C4-2B (cell line): ENCODE measurements around the gene FAM234B.

Experiments
- H3K27ac ChIP-seq: fragments of 450-650 bp; 2 replicates; pipeline ENCODE4 v1.5.1; 2017
- CTCF ChIP-seq: fragments of 450-650 bp; conservative IDR thresholded peaks from 2 replicates; pipeline ENCODE4 v1.5.1; 2017; ENCODE audit warnings: mild to moderate bottlenecking
- ZFX ChIP-seq: fragments of 450-650 bp; IDR thresholded peaks from 2 replicates; pipeline ENCODE4 v1.6.1; 2017

FAM234B gene

DNA sequence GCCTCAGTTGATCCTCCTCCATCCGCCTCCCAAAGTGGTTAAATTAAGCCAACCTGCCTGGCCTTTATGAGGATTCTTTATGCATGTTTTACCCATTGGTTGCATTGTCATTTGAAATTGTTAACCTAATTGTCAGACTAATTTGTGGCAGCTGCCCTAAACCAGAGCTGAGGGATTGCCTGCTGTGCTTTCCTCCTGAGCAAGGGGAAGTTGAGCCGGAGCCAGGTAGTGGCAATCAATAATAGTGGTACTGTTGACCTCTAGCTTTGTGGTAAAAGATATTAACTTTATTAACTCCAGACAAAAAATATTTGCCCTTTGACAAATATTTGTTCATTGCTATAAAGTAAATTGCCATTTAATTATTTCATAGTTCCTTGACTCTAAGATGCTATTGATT lies 38.5 kb upstream of the FAM234B start:
- TF ChIP-seq ZFX (no peak), CTCF (no peak)
- H3K27ac ChIP-seq: no peak overlapping the region

DNA sequence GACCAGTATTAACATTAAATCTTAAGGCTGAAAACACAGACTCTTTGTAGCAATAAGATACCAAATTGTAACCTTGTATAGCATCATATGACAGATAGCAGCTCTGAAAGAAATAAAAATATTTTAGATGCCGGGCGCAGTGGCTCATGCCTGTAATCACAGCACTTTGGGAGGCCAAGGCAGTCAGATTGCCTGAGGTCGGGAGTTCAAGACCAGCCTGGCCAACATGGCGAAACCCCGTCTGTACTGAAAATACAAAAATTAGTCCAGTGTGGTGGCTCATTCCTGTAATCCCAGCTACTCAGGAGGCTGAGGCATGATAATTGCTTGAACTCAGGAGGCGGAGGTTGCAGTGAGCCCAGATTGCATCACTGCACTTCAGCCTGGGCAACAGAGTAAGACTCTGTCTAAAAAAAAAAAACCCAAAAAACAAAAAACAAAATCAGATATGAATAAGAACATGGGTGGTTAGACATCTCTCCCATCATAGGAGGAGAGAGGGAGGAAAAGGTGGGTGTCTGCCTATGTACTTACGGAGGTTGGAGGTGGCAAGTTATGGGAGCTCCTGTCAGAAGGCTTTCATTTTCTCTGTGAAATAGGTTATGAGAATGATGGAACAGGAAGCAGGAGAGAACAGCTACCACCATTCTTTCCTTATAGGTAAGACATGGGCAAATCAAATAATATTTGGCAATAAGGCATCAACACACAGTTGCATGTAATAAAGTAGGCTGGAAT lies 36.5 kb upstream of the FAM234B start:
- no peak overlapping the region for H3K27ac ChIP-seq
- TF ChIP-seq CTCF (no peak), ZFX (no peak)

DNA sequence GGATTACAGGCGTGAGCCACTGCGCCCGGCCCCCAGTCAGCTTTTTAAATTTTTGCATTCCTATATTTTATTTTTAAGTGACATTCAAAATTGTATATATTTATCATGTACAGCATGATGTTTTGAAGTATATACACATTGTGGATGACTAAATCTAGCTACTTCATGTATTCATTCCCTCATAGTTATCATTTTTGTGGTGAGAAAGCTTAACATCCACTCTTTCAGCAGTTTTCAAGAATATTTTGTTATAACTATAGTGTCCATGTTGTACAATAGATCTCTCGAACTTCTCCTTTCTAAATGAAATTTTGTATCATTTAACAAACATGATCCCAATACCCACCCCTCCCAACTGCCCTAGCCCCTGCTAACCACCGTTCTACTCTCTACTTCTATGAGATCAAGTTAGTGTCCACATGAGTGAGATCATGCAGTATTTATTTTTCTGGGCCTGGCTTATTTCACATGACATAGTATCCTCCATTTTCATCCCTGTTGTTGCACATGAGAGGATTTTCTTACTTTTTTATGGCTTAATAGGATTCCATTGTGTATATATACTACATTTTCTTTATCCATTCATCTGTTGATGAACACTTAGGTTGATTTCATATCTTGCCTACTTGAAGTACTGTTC lies 35.3 kb upstream of the FAM234B start:
- H3K27ac ChIP-seq: no peak overlapping the region
- TF ChIP-seq CTCF (no peak), ZFX (no peak)

GRCh38 chr12:13011098-13011497 lies 33.1 kb upstream of the FAM234B start:
- H3K27ac ChIP-seq: no peak overlapping the region
- no peak for TF ChIP-seq ZFX
- TF ChIP-seq CTCF: no peak

- TF ChIP-seq ZFX: no peak
- no peak for TF ChIP-seq CTCF
- no peak overlapping the region for H3K27ac ChIP-seq
Observed at GRCh38 chr12:13022851-13023271, 21.3 kb upstream of the FAM234B start.

GRCh38 chr12:13023811-13024530 lies 20.2 kb upstream of the FAM234B start:
- H3K27ac ChIP-seq: no peak overlapping the region
- TF ChIP-seq ZFX (no peak), CTCF (peak; percentile 42)

- H3K27ac ChIP-seq: no peak overlapping the region
- TF ChIP-seq CTCF (peak; percentile 13), ZFX (no peak)
Observed at GRCh38 chr12:13024531-13024916, 19.7 kb upstream of the FAM234B start.
